Subcutaneous adipose tissue (tissue), 4 donors: ENCODE data around the gene PLA2G15. TPM values are rescaled to one million over a fixed set of nuclear protein-coding genes. Genes with fewer than 3 reads are reported as not detected.

Experiments
- total RNA-seq, 4 donors: library from RNA; depleted of rRNA; stranded (reverse); fragments of >200 nt; gene quantifications; one replicate each; pipeline ENCODE4 v1.1.0, GENCODE V29; 2016
- TF ChIP-seq, protein P1 (sequence below): fragments of 450-650 bp; IDR thresholded peaks from one replicate; pipeline ENCODE4 v1.5.1; 2016; ENCODE audit warnings: low read depth, mild to moderate bottlenecking, control low read depth, antibody characterized with exemption, moderate library complexity

The PLA2G15 gene
- total RNA-seq, 4 donors from 2014 or later: 16.3 to 62.4 (median 36.0) TPM

DNA sequence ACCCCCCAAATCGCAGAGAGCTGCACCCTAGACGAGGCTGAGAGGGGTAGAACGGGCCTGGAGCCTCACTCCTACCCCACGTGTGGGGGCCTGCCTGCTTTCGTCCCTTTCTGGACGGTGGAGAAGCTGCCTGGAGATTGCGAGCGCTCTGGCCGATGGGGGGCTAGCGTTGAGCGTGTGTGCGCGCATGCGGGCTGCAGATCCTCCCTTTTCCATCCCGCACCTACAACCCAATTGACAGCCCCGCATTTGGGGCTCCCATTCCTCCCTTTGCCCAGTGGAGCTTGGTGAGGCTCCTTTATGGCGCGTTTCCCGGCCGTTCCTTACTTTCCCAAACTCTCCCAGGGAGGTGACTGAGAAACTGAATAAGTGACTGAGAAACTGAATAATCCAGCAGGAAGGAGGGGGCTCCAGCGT is 8.3 kb upstream of the PLA2G15 start:
- TF ChIP-seq, protein P1, sequence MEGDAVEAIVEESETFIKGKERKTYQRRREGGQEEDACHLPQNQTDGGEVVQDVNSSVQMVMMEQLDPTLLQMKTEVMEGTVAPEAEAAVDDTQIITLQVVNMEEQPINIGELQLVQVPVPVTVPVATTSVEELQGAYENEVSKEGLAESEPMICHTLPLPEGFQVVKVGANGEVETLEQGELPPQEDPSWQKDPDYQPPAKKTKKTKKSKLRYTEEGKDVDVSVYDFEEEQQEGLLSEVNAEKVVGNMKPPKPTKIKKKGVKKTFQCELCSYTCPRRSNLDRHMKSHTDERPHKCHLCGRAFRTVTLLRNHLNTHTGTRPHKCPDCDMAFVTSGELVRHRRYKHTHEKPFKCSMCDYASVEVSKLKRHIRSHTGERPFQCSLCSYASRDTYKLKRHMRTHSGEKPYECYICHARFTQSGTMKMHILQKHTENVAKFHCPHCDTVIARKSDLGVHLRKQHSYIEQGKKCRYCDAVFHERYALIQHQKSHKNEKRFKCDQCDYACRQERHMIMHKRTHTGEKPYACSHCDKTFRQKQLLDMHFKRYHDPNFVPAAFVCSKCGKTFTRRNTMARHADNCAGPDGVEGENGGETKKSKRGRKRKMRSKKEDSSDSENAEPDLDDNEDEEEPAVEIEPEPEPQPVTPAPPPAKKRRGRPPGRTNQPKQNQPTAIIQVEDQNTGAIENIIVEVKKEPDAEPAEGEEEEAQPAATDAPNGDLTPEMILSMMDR: no peak

DNA sequence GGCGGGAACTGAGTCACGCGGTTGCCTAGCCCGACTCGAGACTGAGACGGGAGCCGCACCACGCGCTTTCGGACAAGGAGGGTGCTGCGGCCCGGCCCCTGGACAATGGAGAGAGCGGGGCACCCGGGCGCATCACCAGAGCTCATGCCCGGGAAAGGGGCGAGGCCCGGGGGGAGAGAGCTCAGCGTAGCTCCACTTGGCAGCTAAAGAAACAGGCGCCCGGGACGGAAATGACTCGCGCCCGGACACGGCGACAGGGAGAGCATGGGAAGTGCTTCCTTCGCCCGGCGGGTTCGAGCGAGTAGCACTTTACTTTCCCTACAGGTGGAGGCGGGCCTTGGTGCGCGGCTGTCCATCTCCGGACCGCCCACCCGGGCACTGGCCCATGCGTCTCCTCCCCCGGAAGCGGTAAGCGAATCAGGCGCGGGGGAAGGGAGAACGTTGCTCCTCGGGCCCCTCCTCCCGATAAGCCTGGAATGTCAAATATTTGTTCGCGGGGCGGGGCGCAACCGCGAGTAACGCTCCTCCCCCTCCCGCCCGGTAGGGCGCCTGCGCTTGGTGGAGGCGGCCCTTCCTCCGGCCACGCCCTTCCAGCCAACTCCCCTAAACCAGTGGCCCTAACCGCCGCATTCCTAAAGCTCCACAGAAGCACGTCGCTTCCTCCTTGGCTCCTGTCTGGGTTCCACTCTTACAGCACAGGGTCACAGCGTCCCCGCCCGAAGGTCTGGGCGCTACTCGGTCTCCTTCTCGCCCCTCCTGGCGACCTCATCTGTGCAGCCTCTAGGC is 7.7 kb upstream of the PLA2G15 start:
- TF ChIP-seq, protein P1: no peak

DNA sequence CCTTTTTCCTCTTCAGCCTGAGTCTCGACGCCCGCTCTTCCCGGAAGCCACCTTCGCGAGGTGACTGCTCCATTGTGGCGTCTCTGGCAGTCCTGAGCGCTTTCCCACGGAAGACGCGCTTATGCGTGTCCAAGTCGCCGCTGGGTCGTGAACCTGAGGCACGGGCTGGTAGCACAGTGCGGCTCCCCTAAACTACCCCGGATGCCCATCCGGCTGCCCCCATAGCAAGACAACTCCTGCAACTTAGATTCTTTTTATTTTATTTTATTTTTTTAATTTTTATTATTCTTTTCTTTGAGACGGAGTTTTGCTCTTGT is 7.2 kb upstream of the PLA2G15 start:
- TF ChIP-seq, protein P1: no peak

DNA sequence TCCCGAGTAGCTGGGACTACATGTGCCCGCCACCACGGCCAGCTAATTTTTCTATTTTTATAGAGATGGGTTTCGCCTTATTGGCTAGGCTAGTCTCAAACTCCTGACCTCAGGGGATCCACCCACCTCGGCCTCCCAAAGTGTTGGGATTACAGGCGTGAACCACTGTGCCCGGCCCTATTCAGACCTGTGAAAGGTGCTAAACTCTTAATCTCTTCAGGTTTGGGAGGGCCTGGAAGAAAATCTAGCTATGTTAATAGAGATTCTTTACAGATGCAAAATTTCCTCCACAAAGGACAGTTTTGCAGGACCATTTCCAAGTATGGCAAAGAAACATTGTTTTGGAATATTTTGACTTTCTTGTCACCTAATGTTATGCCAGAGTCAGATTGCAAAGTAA is 3.1 kb upstream of the PLA2G15 start:
- TF ChIP-seq, protein P1: no peak

DNA sequence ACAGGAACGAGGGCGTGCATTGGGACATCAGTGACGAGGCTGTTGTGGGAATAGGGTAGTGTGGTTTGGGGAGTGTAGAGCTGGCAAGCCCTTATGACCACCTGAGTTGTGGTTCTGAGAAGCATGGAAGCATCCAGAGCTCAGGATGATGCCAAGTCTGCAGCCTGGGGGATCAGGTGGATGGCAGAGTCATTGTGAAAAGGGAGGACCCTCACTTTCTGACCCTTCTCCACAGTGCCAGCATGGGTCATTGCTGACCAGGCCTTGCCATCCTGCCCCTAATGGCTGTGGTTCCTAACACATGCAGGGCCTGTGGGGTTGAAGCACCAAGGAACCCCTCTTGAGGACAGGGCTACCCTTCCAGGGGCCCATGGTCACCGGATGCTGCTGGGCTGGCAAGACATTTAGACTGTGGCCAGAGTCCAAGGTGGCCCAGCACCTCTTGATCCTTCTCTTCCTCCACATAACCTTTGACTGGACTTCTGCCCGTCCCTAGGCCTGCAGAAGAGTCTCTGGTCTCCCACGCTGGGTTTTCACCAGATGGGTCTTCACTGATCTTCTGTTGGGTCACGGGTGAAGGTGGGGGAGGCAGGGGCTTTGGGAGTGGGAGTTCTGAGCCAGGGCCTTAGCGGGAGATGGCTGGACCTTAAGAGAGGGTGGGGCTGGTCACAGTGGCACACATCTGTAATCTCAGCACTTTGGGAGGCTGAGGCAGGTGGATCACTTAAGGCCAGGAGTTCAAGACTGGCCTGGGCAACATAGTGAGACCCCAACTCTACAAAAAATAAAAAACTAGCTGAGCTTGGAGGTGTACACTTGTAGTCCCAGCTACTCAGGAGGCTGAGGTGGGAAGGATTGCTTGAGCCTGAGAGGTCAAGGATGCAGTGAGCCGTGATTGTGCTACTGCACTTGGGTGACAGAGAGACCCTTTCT is 2.0 kb upstream of the PLA2G15 start:
- TF ChIP-seq, protein P1: no peak

DNA sequence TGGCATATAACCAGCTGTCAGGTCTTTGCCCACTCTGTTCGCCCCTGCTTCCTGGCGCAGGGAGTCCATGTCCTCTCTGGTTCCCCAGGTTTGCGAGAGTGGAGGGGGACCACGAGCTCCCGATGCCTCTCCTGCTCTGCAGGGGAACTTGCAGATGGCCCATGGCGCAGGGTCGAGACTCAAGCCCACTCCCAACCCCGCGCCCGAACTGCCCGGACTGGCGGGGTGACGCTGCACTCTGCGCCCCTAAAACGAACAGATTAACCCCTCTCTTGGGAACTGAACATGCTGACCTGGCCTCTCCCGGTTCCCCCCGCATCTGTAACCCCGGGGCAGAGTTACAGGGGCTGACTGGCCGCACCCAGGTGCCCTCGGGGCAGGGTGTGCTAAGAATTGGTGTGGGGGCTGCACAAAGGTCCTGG is 681 bp upstream of the PLA2G15 start:
- TF ChIP-seq, protein P1: no peak

DNA sequence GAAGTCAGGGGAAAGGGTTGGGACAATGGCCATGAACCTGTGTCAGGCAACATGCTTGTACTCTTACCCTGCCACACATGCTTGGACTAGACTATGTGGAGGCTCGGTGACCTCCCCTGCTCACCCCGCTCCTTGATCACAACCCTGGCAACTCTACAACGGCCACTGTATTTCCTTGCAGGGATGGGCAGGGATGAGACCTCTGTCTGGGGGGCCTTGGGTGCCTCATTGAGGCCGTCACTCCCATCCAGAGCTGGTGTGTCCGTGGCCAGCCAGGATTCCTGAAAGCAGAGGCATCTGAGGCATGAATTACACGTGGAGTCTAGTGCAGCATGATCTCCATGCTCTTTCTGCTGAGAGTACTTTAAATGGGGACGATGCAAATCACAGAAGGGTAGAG is 948 bp downstream of the PLA2G15 start:
- TF ChIP-seq, protein P1: no peak
